Measurements from ENCODE around the gene SLMAP. TPM values are rescaled to one million over a fixed set of nuclear protein-coding genes. Genes with fewer than 3 reads are reported as not detected.

SLMAP gene
- total RNA-seq, 4 donors from 2014 or later, result 46.9 to 162 (median 67.9) TPM

GRCh38 chr3:57810471-57811137 lies 54.5 kb downstream of the SLMAP start:
- Histone ChIP-seq H3K9me3 (peaks cover 0 to 3% (median 0%) of the 10 kb centered on the region in 3 donors), H3K27me3 (no peaks in the 10 kb centered on the region), H3K36me3 (no peaks in the 10 kb centered on the region), H3K4me3 (no peak overlapping the region), H3K4me1 (peaks cover 0 to 43% (median under 1%) of the 10 kb centered on the region in 3 donors), H3K27ac (no peak overlapping the region)
- 82 to 83% methylated on average over 9 of the region's 9 CpGs for WGBS, 2 donors
- no peak for DNase-seq
- TF ChIP-seq, protein P1, sequence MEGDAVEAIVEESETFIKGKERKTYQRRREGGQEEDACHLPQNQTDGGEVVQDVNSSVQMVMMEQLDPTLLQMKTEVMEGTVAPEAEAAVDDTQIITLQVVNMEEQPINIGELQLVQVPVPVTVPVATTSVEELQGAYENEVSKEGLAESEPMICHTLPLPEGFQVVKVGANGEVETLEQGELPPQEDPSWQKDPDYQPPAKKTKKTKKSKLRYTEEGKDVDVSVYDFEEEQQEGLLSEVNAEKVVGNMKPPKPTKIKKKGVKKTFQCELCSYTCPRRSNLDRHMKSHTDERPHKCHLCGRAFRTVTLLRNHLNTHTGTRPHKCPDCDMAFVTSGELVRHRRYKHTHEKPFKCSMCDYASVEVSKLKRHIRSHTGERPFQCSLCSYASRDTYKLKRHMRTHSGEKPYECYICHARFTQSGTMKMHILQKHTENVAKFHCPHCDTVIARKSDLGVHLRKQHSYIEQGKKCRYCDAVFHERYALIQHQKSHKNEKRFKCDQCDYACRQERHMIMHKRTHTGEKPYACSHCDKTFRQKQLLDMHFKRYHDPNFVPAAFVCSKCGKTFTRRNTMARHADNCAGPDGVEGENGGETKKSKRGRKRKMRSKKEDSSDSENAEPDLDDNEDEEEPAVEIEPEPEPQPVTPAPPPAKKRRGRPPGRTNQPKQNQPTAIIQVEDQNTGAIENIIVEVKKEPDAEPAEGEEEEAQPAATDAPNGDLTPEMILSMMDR (IDR thresholded peaks at IDR 0.05), result no peak
- no peak for TF ChIP-seq POLR2A (IDR thresholded peaks at IDR 0.05)
- intact Hi-C loops (cut with DNase I), result no loop called here

DNA sequence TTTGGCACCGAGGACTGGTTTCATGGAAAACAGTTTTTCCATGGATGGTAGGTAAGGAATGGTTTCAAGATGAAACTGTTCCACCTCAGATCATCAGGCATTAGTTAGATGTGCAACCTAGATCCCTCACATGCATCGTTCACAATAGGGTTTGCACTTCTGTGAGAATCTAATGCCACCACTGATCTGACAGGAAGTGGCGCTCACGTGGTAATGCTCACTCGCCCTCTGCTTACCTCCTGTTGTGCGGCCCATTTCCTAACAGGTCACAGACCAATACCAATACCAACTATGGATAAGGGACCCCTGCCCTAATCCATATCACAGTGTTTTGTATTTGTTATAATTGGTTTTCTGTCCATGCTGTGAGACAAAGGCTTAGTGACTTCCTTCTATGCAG lies 58.9 kb downstream of the SLMAP start:
- TF ChIP-seq, protein P1 (IDR thresholded peaks at IDR 0.05), result no peak
- no peak for TF ChIP-seq POLR2A (IDR thresholded peaks at IDR 0.05)
- DNase-seq, result no peak
- 75 to 87% methylated on average over 6 of the region's 6 CpGs for WGBS, 2 donors
- Histone ChIP-seq H3K27me3 (no peaks in the 10 kb centered on the region), H3K4me1 (peaks cover 0 to 10% (median 0%) of the 10 kb centered on the region in 3 donors), H3K27ac (no peak overlapping the region), H3K4me3 (no peak overlapping the region), H3K9me3 (peaks cover 0 to 3% (median 0%) of the 10 kb centered on the region in 3 donors), H3K36me3 (no peaks in the 10 kb centered on the region)
- intact Hi-C loops (cut with DNase I), result no loop called here

DNA sequence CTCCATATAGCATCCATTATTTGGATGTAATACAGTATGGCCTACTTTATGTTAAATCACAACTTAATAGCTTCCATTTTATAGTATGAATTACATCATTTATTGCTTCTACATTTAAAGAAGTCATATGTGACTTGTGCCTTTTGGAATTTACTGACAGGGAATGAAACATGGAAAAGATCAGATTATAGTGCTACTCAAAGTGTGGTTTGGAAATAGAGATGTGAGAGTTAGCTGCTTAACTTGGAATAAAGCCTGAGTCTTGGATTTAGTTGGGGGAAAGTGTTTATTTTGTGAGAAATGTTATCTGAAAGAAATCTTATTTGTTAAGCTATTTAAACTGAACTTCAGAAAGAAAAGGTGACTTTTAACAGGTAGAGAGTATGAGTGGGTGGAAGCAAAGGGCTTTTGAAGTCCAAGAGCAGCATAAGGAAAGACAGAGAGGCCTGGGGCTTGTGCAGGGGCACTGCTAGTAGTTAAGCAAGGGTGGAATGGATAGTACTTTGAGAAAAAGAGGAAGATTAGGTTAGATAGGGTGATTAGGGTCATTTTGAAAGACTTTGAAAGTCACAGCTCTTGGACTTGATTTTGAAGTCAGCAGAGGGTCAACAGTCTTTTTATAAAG lies 60.5 kb downstream of the SLMAP start:
- Histone ChIP-seq H3K4me3 (no peak overlapping the region), H3K4me1 (peaks cover 0 to 24% (median 0%) of the 10 kb centered on the region in 3 donors), H3K9me3 (peaks cover 0 to 3% (median 0%) of the 10 kb centered on the region in 3 donors), H3K27ac (no peak overlapping the region), H3K27me3 (no peaks in the 10 kb centered on the region), H3K36me3 (no peaks in the 10 kb centered on the region)
- DNase-seq, result no peak
- intact Hi-C loops (cut with DNase I), result no loop called here
- TF ChIP-seq, protein P1 (IDR thresholded peaks at IDR 0.05), result no peak
- no peak for TF ChIP-seq POLR2A (IDR thresholded peaks at IDR 0.05)

DNA sequence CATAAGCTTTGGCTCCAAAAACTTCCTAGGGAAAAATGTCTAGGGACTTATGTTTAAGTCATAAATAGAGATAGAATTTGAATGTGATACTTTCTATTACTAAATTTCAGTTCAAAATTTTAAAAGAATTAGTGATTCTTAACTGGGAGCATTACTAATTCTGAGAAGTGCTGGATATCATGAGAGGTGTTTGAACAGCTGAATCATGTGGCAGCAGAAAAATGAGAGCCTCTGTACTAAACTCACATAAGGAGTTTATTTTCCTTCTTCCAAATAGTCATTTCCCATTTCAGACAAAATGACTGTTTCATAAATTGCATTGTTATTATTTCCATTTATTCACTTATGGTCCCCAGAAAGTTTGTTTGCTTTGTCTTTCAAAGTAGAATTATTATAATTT lies 62.7 kb downstream of the SLMAP start:
- Histone ChIP-seq H3K4me3 (no peak overlapping the region), H3K36me3 (no peaks in the 10 kb centered on the region), H3K4me1 (peaks cover 0 to 35% (median 5%) of the 10 kb centered on the region in 3 donors), H3K27ac (no peak overlapping the region), H3K9me3 (no peaks in the 10 kb centered on the region), H3K27me3 (no peaks in the 10 kb centered on the region)
- no peak for DNase-seq
- intact Hi-C loops (cut with DNase I), result no loop called here
- TF ChIP-seq, protein P1 (IDR thresholded peaks at IDR 0.05), result no peak

DNA sequence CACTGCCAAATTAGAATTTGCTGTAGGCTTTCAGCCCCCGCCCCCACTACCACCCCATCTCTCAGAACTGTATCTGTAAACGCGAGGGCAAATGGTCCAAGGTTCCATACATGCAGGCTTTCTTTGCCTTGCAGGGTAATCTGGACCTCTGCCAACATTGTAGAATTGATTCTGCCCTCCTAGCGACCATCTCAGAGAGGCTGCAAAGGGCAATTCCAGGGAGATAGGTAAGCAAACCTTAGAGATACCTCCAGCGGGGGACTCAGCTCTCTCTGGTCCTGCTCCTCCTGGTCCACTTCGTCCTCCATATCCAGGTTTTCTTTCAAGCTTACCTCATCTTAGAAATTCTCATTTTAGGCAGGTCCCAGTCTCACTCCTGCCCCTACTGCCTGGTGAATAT lies 64.4 kb downstream of the SLMAP start:
- H3K36me3 ChIP-seq, result no peaks in the 10 kb centered on the region
- TF ChIP-seq, protein P1 (IDR thresholded peaks at IDR 0.05), result no peak
- TF ChIP-seq POLR2A (IDR thresholded peaks at IDR 0.05), result no peak
- peaks cover 0 to 27% (median 5%) of the 10 kb centered on the region in 3 donors for H3K4me1 ChIP-seq
- no peaks in the 10 kb centered on the region for H3K27me3 ChIP-seq
- H3K4me3 ChIP-seq, result no peak overlapping the region
- no peaks in the 10 kb centered on the region for H3K9me3 ChIP-seq
- DNase-seq, result no peak
- H3K27ac ChIP-seq, result no peak overlapping the region
- intact Hi-C loops (cut with DNase I), result no loop called here
- 88 to 89% methylated on average over 6 of the region's 6 CpGs for WGBS, 2 donors
